H1 (cell line): ENCODE results near the gene KCNMA1. TPM values are rescaled to one million over a fixed set of nuclear protein-coding genes. Genes with fewer than 3 reads are reported as not detected.

Experiments
- CTCF ChIA-PET: fragments of 300-600 bp; sonication (Branson Sonifier 250); formaldehyde crosslinking; loops from one replicate; lab custom pipeline; 2021; ENCODE audit not compliant: partially characterized antibody; lab: Charles Lee
- POLR2A ChIA-PET: fragments of 300-600 bp; sonication (Branson Sonifier 250); formaldehyde crosslinking; loops from one replicate; lab custom pipeline; 2021; ENCODE audit warnings: inconsistent platforms; ENCODE audit not compliant: partially characterized antibody; lab: Charles Lee
- DNase-seq, 2 experiments: peaks; one replicate each; pipeline versions ENCODE4 v3.0.0 to v3.0.0-alpha.2; 2010 to 2022; ENCODE audit warnings: low spot score in 2 of 2, low read depth in 1 of 2, mixed read lengths in 1 of 2
- FAIRE-seq: peaks from 2 replicates; lab custom pipeline; 2011; peaks lifted over from hg19 to GRCh38; lab: Jason Lieb, UNC
- H2AFZ ChIP-seq: 2 replicates; pipeline ENCODE4 v1.8.1; 2012; ENCODE audit warnings: low read length, inconsistent platforms
- H2AK5ac ChIP-seq: 2 replicates; pipeline ENCODE4 v1.6.1; 2013; ENCODE audit warnings: low read depth, low read length
- H2BK120ac ChIP-seq: replicated peaks from 2 replicates; pipeline ENCODE3; 2013; ENCODE audit warnings: low read depth, low read length, inconsistent platforms
- H2BK12ac ChIP-seq: 2 replicates; pipeline ENCODE4 v1.6.1; 2013; ENCODE audit warnings: low read depth, low read length
- H2BK15ac ChIP-seq: 2 replicates; pipeline ENCODE4 v1.6.1; 2013; ENCODE audit warnings: low read length
- H2BK20ac ChIP-seq: 2 replicates; pipeline ENCODE4 v1.6.1; 2013; ENCODE audit warnings: low read length
- H2BK5ac ChIP-seq: 2 replicates; pipeline ENCODE4 v1.6.1; 2013; ENCODE audit warnings: low read depth, low read length
- H3K14ac ChIP-seq: 2 replicates; pipeline ENCODE4 v1.6.1; 2013; ENCODE audit warnings: inconsistent platforms; ENCODE audit not compliant: insufficient read length
- H3K18ac ChIP-seq: 2 replicates; pipeline ENCODE4 v1.6.1; 2013; ENCODE audit warnings: low read length; ENCODE audit errors: extremely low read depth
- H3K23ac ChIP-seq: 2 replicates; pipeline ENCODE4 v1.6.1; 2013; ENCODE audit warnings: inconsistent platforms; ENCODE audit not compliant: insufficient read length
- H3K23me2 ChIP-seq: 2 replicates; pipeline ENCODE4 v1.6.1; 2013; ENCODE audit warnings: low read depth, low read length
- H3K27ac ChIP-seq: 2 replicates; pipeline ENCODE4 v1.6.1; 2011; ENCODE audit warnings: low read depth, low read length, inconsistent platforms
- H3K27me3 ChIP-seq, 4 experiments: replicated peaks in 1 of 4; 1 replicate in 1 of 4; 2 replicates in 3 of 4; pipeline versions ENCODE4 v1.6.1 to v1.8.1; 2011 to 2013; ENCODE audit warnings: low read length in 3 of 4, mild to moderate bottlenecking in 3 of 4, inconsistent platforms in 2 of 4, mixed read lengths in 2 of 4, moderate library complexity in 1 of 4; ENCODE audit not compliant: control insufficient read depth in 3 of 4, insufficient read depth in 3 of 4; ENCODE audit errors: extremely low read depth in 1 of 4
- H3K36me3 ChIP-seq, 4 experiments: 2 replicates each; pipeline versions ENCODE4 v1.6.1 to v1.8.1; 2011 to 2013; ENCODE audit warnings: mild to moderate bottlenecking in 4 of 4, low read length in 3 of 4, moderate library complexity in 2 of 4, control low read depth in 1 of 4, inconsistent platforms in 1 of 4; ENCODE audit not compliant: insufficient read depth in 4 of 4, control insufficient read depth in 2 of 4
- H3K4ac ChIP-seq: replicated peaks from 2 replicates; pipeline ENCODE3; 2013; ENCODE audit warnings: low read length, low read depth, mixed read lengths, inconsistent platforms; ENCODE audit not compliant: insufficient read length
- H3K4me1 ChIP-seq, 4 experiments: replicated peaks in 1 of 4; 1 replicate in 1 of 4; 2 replicates in 3 of 4; pipeline versions ENCODE4 v1.6.1 to v1.8.1; 2011 to 2013; ENCODE audit warnings: low read length in 3 of 4, inconsistent platforms in 2 of 4, mixed read lengths in 1 of 4; ENCODE audit not compliant: insufficient read depth in 4 of 4, control insufficient read depth in 3 of 4
- H3K4me2 ChIP-seq, 2 experiments: 2 replicates each; pipeline versions ENCODE4 v1.6.1 to v1.8.1; 2011 to 2013; ENCODE audit warnings: low read depth in 2 of 2, low read length in 2 of 2, control low read depth in 1 of 2, inconsistent platforms in 1 of 2, mild to moderate bottlenecking in 1 of 2; ENCODE audit not compliant: insufficient read depth in 1 of 2
- H3K4me3 ChIP-seq, 4 experiments: fragments of 200-600, 300-600 bp in 1 of 4; sonication (generic), shearing (Covaris generic), sonication (Bioruptor Twin) in 1 of 4; 2 replicates each; pipeline versions ENCODE4 v1.5.1 to v1.8.1; 2011 to 2016; ENCODE audit warnings: low read length in 4 of 4, low read depth in 3 of 4, control low read depth in 2 of 4, inconsistent platforms in 2 of 4, mild to moderate bottlenecking in 2 of 4, mixed read lengths in 1 of 4, moderate library complexity in 1 of 4; ENCODE audit not compliant: insufficient read depth in 2 of 4; ENCODE audit errors: extremely low read depth in 1 of 4
- H3K56ac ChIP-seq: replicated peaks from 2 replicates; pipeline ENCODE3; 2013; ENCODE audit warnings: low read depth, mild to moderate bottlenecking, mixed read lengths, low read length, inconsistent platforms; ENCODE audit not compliant: insufficient read length
- H3K79me1 ChIP-seq: 2 replicates; pipeline ENCODE4 v1.6.1; 2013; ENCODE audit warnings: low read depth, low read length, control low read depth
- H3K79me2 ChIP-seq, 2 experiments: 2 replicates each; pipeline versions ENCODE4 v1.6.1 to v1.8.1; 2012 to 2013; ENCODE audit warnings: low read length in 2 of 2, mild to moderate bottlenecking in 2 of 2, inconsistent platforms in 1 of 2; ENCODE audit not compliant: insufficient read depth in 2 of 2, control insufficient read depth in 1 of 2
- H3K9ac ChIP-seq, 4 experiments: replicated peaks in 1 of 4; 1 replicate in 1 of 4; 2 replicates in 3 of 4; pipeline versions ENCODE4 v1.6.1 to v1.8.1; 2011 to 2013; ENCODE audit warnings: low read depth in 3 of 4, low read length in 3 of 4, control low read depth in 2 of 4, mild to moderate bottlenecking in 2 of 4, moderate library complexity in 2 of 4, inconsistent platforms in 1 of 4; ENCODE audit errors: extremely low read depth in 1 of 4
- H3K9me3 ChIP-seq, 2 experiments: 2 replicates each; pipeline versions ENCODE4 v1.6.1 to v1.8.1; 2012 to 2013; ENCODE audit warnings: mild to moderate bottlenecking in 2 of 2, moderate library complexity in 2 of 2, control low read depth in 1 of 2, inconsistent platforms in 1 of 2, low read depth in 1 of 2, low read length in 1 of 2, mixed read lengths in 1 of 2; ENCODE audit not compliant: insufficient read depth in 2 of 2
- H4K20me1 ChIP-seq, 2 experiments: replicated peaks in 1 of 2; 2 replicates each; pipeline versions ENCODE3 to v1.8.1; 2011 to 2013; ENCODE audit warnings: inconsistent platforms in 2 of 2, low read length in 2 of 2, mild to moderate bottlenecking in 1 of 2; ENCODE audit not compliant: insufficient read depth in 2 of 2, control insufficient read depth in 1 of 2
- H4K5ac ChIP-seq: 2 replicates; pipeline ENCODE4 v1.6.1; 2013; ENCODE audit warnings: low read length, low read depth, mixed read lengths, inconsistent platforms; ENCODE audit not compliant: insufficient read length
- H4K8ac ChIP-seq: 2 replicates; pipeline ENCODE4 v1.8.0; 2013; ENCODE audit warnings: mild to moderate bottlenecking, moderate library complexity, low read length, inconsistent platforms; ENCODE audit not compliant: insufficient read depth; ENCODE audit errors: extremely low read depth
- H4K91ac ChIP-seq: replicated peaks from 2 replicates; pipeline ENCODE3; 2013; ENCODE audit warnings: low read length, mixed read lengths, inconsistent platforms; ENCODE audit not compliant: insufficient read length
- BCL11A ChIP-seq, 2 experiments: IDR thresholded peaks; one replicate each; pipeline ENCODE4 v1.6.1; 2011; ENCODE audit warnings: low read depth in 2 of 2, low read length in 2 of 2, mild to moderate bottlenecking in 2 of 2
- HDAC2 ChIP-seq, 2 experiments: fragments of 300-600 bp in 1 of 2; sonication (generic) in 1 of 2; IDR thresholded peaks; 2 replicates each; pipeline ENCODE4 v1.6.1; 2011 to 2012; ENCODE audit warnings: low read depth in 2 of 2, low read length in 2 of 2, mild to moderate bottlenecking in 2 of 2, moderate library complexity in 2 of 2, borderline replicate concordance in 1 of 2, inconsistent platforms in 1 of 2
- JUN ChIP-seq: IDR thresholded peaks from 2 replicates; pipeline ENCODE4 v1.6.1; 2011; ENCODE audit warnings: low read depth, mild to moderate bottlenecking, improper control_type of control experiment, low read length
- KDM5A ChIP-seq: fragments of 200-600 bp; IDR thresholded peaks from 2 replicates; pipeline ENCODE4 v1.7.1; 2012; ENCODE audit warnings: mild to moderate bottlenecking, low read length, inconsistent platforms, mixed read lengths
- PHF8 ChIP-seq: fragments of 200-600 bp; sonication (generic); conservative IDR thresholded peaks from 2 replicates; pipeline ENCODE4 v1.7.1; 2012; ENCODE audit warnings: low read depth, mild to moderate bottlenecking, inconsistent platforms, low read length, moderate library complexity
- POU5F1 ChIP-seq: IDR thresholded peaks from 2 replicates; pipeline ENCODE4 v1.6.1; 2011; ENCODE audit warnings: low read depth, mild to moderate bottlenecking, low read length, moderate library complexity
- TAF1 ChIP-seq: IDR thresholded peaks from 2 replicates; pipeline ENCODE4 v1.6.1; 2011; ENCODE audit warnings: mild to moderate bottlenecking, low read depth, low read length
- USF2 ChIP-seq: IDR thresholded peaks from 2 replicates; pipeline ENCODE4 v1.6.1; 2011; ENCODE audit warnings: low read length, improper control_type of control experiment
- YY1 ChIP-seq: IDR thresholded peaks from 2 replicates; pipeline ENCODE4 v1.6.1; 2011; ENCODE audit warnings: low read depth, mild to moderate bottlenecking, low read length
- WGBS, 2 experiments: shearing (Covaris generic) in 1 of 2; methylation state at CpG; one replicate each; pipeline versions ENCODE4 v1.1.6 to v1.1.7; 2013 to 2015; ENCODE audit warnings: low lambda C conversion rate in 2 of 2, mixed read lengths in 2 of 2, inconsistent platforms in 1 of 2, low coverage in 1 of 2, missing lambda C conversion rate in 1 of 2; ENCODE audit not compliant: insufficient replicate concordance in 2 of 2, insufficient coverage in 1 of 2, insufficient read length in 1 of 2; ENCODE audit errors: extremely low coverage in 1 of 2, missing lambda C conversion rate in 1 of 2; 5-methylcytosine and 5-hydroxymethylcytosine counted together
- polyA plus RNA-seq, 7 experiments: library from polyadenylated mRNA; depleted of rRNA in 3 of 7; stranded (reverse) in 5 of 7; unstranded in 2 of 7; fragments of >200 nt in 5 of 7; fragments of 200-250 nt in 2 of 7; gene quantifications; 1 replicate in 5 of 7; 2 replicates in 1 of 7; 4 replicates in 1 of 7; pipeline versions ENCODE4 v1.2.1 to v1.2.3, GENCODE V29; 2011 to 2013; ENCODE audit warnings: missing spikeins in 2 of 7, mixed read lengths in 2 of 7
- total RNA-seq: library from RNA; stranded (reverse); fragmentation: NEBNext Ultra II Directional; extraction: Animal tissue kit (Norgen Biotek cat#: 25700); gene quantifications from 2 replicates; pipeline ENCODE4 v1.2.1, GENCODE V29; 2021
- TF ChIP-seq, protein P1 (sequence below), 3 experiments: IDR thresholded peaks; 1 replicate in 2 of 3; 2 replicates in 1 of 3; pipeline versions ENCODE4 v1.5.1 to v1.6.1; 2011; ENCODE audit warnings: low read length in 3 of 3, mild to moderate bottlenecking in 3 of 3, inconsistent platforms in 2 of 3, low read depth in 1 of 3, moderate library complexity in 1 of 3; ENCODE audit not compliant: insufficient read depth in 1 of 3; ENCODE audit errors: control extremely low read depth in 1 of 3

Gene KCNMA1
- total and polyA plus RNA-seq, 2 of the 8 experiments (the other 6 are each of a cell fraction or from before 2014, with no cell fraction given), result 10.2 to 11.1 TPM

DNA sequence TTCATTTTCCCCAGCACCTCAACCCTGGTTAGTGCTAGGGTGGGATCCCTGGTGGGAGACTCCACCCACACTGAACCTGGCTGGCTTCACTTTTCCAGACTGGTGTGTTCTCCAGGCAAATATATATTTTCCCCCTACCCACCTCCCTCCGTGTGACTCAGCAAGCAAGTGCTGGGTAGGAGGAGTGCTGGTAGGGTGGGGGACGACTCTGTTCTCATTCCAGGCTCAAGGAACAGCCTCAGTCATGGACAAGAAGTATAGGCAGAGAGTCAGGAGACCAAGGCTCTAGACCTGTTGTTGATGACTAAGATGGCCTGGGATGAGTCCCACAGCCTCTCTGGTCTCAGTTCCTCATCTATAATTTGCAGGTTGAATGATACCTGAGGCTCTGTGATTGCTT is 328.1 kb downstream of the KCNMA1 start:
- no peak overlapping the region for H2BK12ac ChIP-seq
- H3K23ac ChIP-seq, result no peak overlapping the region
- H4K20me1 ChIP-seq, result no peaks in the 10 kb centered on the region
- H3K79me1 ChIP-seq, result no peaks in the 10 kb centered on the region
- H3K23me2 ChIP-seq, result no peaks in the 10 kb centered on the region
- DNase-seq (no peak), FAIRE-seq (no peak)
- no peaks in the 10 kb centered on the region for H3K36me3 ChIP-seq
- H2AK5ac ChIP-seq, result no peak overlapping the region
- no peaks in the 10 kb centered on the region for H3K79me2 ChIP-seq
- no peak overlapping the region for H2BK120ac ChIP-seq
- no peak overlapping the region for H4K5ac ChIP-seq
- no peak overlapping the region for H3K14ac ChIP-seq
- H2AFZ ChIP-seq, result no peak overlapping the region
- no peak overlapping the region for H4K91ac ChIP-seq
- H3K4me1 ChIP-seq, result peaks cover 0 to 6% (median 2%) of the 10 kb centered on the region in 4 experiments; a peak in 3 of 7 replicates
- H3K27me3 ChIP-seq, result no peaks in the 10 kb centered on the region
- no peak overlapping the region for H3K4ac ChIP-seq
- no peak overlapping the region for H3K9ac ChIP-seq
- ChIA-PET POLR2A (no interaction called here), CTCF (interaction anchor here (1.6 kb wide), 1 partner anchor 13 kb away, joined by 5 read pairs; no protein-coding TSS in a partner anchor)
- no peaks in the 10 kb centered on the region for H3K9me3 ChIP-seq
- H4K8ac ChIP-seq, result no peak overlapping the region
- no peak overlapping the region for H2BK5ac ChIP-seq
- no peak overlapping the region for H2BK20ac ChIP-seq
- 84% methylated on average over 2 of the region's 2 CpGs; no CpG with 5 or more reads in 1 of the 2 experiments for WGBS, 2 experiments
- no peak overlapping the region for H3K18ac ChIP-seq
- no peak overlapping the region for H2BK15ac ChIP-seq
- no peak overlapping the region for H3K4me2 ChIP-seq
- H3K4me3 ChIP-seq, result no peak overlapping the region
- no peak overlapping the region for H3K56ac ChIP-seq
- H3K27ac ChIP-seq, result no peak overlapping the region
- no peak for TF ChIP-seq JUN
- TF ChIP-seq TAF1, result no peak
- no peak for TF ChIP-seq BCL11A (IDR thresholded peaks at IDR 0.05; ENCODE audit: low read depth in 2 of 2, low read length in 2 of 2)
- TF ChIP-seq HDAC2 (IDR thresholded peaks at IDR 0.05; ENCODE audit: borderline replicate concordance in 1 of 2, low read depth in 2 of 2, low read length in 2 of 2), result no peak
- TF ChIP-seq USF2, result no peak
- TF ChIP-seq, protein P1, sequence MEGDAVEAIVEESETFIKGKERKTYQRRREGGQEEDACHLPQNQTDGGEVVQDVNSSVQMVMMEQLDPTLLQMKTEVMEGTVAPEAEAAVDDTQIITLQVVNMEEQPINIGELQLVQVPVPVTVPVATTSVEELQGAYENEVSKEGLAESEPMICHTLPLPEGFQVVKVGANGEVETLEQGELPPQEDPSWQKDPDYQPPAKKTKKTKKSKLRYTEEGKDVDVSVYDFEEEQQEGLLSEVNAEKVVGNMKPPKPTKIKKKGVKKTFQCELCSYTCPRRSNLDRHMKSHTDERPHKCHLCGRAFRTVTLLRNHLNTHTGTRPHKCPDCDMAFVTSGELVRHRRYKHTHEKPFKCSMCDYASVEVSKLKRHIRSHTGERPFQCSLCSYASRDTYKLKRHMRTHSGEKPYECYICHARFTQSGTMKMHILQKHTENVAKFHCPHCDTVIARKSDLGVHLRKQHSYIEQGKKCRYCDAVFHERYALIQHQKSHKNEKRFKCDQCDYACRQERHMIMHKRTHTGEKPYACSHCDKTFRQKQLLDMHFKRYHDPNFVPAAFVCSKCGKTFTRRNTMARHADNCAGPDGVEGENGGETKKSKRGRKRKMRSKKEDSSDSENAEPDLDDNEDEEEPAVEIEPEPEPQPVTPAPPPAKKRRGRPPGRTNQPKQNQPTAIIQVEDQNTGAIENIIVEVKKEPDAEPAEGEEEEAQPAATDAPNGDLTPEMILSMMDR (IDR thresholded peaks at IDR 0.05; ENCODE audit: control extremely low read depth in 1 of 3, insufficient read depth in 1 of 3, low read depth in 1 of 3, low read length in 3 of 3), result no peak
- TF ChIP-seq YY1, result no peak
- TF ChIP-seq KDM5A, result no peak
- no peak for TF ChIP-seq PHF8
- no peak for TF ChIP-seq POU5F1
